Epithelial cell of esophagus (primary cell): ENCODE results near the gene PTGR3.

Source experiments
- DNase-seq: peaks from one replicate; pipeline ENCODE4 v3.0.0; 2010; ENCODE audit warnings: low read depth
- H3K4me3 ChIP-seq: 2 replicates; pipeline ENCODE4 v1.5.1; 2011; ENCODE audit warnings: mild to moderate bottlenecking, low read length, control low read depth
- TF ChIP-seq, protein P1 (sequence below): IDR thresholded peaks from 2 replicates; pipeline ENCODE4 v1.5.1; 2011; ENCODE audit warnings: low read depth, mild to moderate bottlenecking, low read length, control low read depth, inconsistent platforms; ENCODE audit not compliant: insufficient read depth; ENCODE audit errors: missing control alignments

Gene PTGR3

DNA sequence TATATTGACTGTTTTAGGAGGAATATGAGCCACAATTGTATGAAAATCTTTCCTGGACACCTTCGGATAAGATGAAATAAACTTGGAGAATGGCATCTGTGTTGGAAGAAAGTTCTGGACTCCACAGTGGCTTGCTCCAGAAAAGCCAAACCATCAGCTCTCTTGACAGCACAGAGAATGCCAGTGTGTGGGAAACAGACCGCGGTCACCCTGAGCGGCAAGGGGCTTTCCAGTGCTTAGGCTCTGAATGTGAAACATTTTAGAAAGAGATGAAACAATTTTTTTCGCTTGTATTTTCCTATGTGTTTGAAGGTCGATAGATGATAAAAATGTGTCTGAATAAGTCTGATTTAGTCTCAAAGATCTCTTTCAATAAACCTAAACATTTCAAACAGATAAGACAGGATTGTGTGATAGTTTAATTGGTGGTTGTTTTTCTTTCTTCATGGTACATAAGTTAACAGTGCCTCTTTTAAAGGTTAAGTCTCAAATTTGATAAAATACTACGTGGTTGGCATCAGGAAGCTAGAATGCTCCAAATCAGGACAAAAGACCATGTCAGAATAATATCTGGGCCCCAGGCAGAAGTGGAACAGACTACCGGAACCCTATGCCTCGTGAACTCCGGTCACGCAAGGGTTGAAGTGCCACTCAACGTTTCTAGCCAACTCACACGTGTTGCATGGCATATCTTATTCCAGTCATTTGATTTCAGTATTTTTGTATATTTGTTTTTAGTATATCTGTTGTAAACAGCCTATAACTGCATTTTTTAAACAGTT lies 28.9 kb downstream of the PTGR3 start:
- TF ChIP-seq, protein P1, sequence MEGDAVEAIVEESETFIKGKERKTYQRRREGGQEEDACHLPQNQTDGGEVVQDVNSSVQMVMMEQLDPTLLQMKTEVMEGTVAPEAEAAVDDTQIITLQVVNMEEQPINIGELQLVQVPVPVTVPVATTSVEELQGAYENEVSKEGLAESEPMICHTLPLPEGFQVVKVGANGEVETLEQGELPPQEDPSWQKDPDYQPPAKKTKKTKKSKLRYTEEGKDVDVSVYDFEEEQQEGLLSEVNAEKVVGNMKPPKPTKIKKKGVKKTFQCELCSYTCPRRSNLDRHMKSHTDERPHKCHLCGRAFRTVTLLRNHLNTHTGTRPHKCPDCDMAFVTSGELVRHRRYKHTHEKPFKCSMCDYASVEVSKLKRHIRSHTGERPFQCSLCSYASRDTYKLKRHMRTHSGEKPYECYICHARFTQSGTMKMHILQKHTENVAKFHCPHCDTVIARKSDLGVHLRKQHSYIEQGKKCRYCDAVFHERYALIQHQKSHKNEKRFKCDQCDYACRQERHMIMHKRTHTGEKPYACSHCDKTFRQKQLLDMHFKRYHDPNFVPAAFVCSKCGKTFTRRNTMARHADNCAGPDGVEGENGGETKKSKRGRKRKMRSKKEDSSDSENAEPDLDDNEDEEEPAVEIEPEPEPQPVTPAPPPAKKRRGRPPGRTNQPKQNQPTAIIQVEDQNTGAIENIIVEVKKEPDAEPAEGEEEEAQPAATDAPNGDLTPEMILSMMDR, result no peak

DNA sequence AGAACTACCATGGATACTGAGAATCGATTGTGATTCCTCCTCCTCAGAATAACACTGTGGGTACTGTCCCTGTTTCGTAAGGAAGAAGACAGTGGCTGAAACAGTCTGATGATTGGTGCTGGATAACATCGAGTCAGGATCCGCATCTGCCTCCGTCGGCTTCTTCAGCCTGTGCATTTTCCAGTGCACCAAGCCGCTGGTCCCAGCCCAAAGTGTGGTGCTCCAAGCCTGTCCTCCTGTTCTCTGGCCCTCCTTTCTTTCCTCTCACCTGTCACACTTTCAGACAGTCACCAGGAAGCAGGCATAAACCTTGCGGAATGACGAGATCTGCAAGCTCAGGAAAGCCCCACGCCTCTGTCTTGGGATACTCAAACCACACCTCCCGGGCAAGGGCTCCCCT lies 30.6 kb downstream of the PTGR3 start:
- TF ChIP-seq, protein P1, result no peak
- no peak overlapping the region for H3K4me3 ChIP-seq
- DNase-seq, result no peak

More for the DNA sequence above, 28.9 kb downstream of the PTGR3 start:
- DNase-seq, result no peak
- H3K4me3 ChIP-seq, result no peak overlapping the region

DNA sequence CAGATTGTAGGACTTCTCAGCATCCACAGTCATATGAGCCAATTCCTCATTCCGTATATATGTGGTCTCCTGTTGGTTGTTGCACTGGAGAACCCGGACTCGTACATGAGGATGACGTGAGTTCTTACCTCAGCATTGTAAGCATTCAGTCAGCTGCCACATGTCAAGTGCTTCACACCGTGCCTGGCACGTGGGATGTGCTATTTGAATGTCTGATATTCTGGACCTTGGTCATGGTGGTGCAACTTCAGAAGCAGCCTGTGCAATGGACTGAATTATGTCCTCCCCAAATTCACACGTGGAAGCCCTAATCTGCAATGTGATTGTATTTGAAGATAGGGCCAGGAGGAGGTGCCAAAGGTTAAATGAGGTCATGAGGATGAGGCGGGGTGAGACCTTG lies 32.1 kb downstream of the PTGR3 start:
- H3K4me3 ChIP-seq, result no peak overlapping the region
- DNase-seq, result no peak
- TF ChIP-seq, protein P1, result no peak

DNA sequence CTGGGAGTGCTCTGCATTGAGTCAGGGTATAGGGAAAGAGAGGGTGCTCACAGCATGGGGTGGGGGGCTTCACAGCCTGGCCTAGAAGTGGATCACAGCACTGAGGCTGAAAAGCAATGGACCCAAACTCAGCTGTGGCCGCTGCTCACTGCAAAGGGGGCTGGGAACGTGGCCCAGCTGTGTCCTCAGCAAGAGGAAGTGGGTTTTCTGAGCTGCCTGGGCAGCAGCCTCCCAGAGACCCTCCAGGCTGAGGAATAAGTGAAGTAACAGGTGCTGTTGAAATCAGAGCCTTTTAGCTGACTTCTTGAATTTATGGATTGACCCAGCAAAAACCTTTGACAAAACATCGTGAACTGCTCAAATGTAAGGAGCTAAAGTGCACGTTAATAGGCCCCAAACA lies 35.2 kb downstream of the PTGR3 start:
- TF ChIP-seq, protein P1, result no peak
- DNase-seq, result no peak
- H3K4me3 ChIP-seq, result no peak overlapping the region

DNA sequence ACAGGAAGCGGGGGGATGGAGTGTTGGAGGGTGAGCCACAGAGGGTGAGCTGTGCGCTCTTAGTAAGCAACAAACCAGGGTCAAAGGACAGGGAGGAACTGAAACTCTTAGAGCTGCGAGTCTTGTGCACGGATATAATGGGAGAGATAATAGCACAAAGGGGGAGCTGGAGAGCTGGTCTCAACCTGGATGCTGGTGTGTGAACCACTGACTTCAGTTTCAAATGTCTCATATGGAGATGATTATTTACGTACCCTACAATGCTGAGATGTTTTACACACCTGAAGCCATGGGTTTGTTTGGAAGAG lies 35.9 kb downstream of the PTGR3 start:
- DNase-seq, result peak; percentile 3
- TF ChIP-seq, protein P1, result no peak
- H3K4me3 ChIP-seq, result no peak overlapping the region

DNA sequence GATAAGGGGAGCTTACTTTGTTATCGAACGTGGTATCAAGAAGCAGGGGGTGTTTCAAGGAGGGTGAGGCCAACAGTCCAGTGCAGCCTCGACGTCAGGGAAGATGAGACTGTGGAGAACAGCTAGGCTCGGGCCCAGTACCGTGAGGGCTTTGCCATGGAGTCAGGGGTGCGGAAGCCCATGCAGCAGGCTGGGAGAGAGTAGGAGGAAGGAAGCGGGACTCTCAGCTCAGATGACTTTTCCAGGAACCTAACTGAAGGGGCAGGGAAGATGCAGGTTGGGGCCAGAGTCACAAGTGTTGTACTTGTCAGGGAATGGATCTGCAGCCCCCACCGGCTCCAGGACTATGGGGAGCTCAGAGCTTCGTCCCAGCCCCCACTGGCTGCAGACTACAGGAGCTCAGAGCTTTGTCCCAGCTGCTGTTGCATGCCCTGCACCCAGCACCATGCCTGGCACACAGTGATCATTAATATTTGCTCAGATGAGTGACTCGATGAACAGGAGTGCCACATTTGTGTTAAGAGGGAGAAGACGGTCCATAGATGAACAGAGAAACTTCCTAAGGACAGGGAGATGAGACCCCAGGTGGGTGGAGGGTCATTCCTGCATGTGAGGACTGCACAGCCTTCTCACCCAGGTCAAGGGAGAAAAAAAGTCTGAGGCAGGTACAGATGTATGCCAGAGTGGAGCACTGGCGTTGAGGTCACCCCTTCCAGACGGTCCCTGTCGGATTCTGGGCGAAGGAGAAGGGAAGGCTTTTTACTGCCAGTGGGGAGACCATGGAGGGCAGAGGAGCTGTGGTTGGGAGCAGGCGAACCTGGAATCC lies 36.4 kb downstream of the PTGR3 start:
- no peak overlapping the region for H3K4me3 ChIP-seq
- no peak for DNase-seq
- TF ChIP-seq, protein P1, result no peak
